PFSK-1 (cell line): ENCODE measurements around the gene CD48.

ENCODE experiments used
- FOXP2 ChIP-seq: optimal IDR thresholded peaks from 2 replicates; pipeline ENCODE3; 2011; ENCODE audit warnings: borderline replicate concordance, control low read depth, inconsistent platforms; ENCODE audit not compliant: insufficient read depth; ENCODE audit errors: extremely low read length, extremely low read depth
- POLR2AphosphoS5 ChIP-seq: IDR thresholded peaks from 2 replicates; pipeline ENCODE4 v1.6.1; 2012; ENCODE audit warnings: low read depth, mild to moderate bottlenecking, control low read depth, low read length, moderate library complexity
- REST ChIP-seq, 2 experiments: IDR thresholded peaks; 2 replicates each; pipeline versions ENCODE4 v1.6.1 to v1.8.0; 2011 to 2012; ENCODE audit warnings: low read depth in 2 of 2, low read length in 2 of 2, control low read depth in 1 of 2, inconsistent platforms in 1 of 2, mild to moderate bottlenecking in 1 of 2, moderate library complexity in 1 of 2; ENCODE audit not compliant: insufficient read depth in 1 of 2
- SIN3A ChIP-seq: IDR thresholded peaks from 2 replicates; pipeline ENCODE4 v1.6.1; 2012; ENCODE audit warnings: mild to moderate bottlenecking, low read length, moderate library complexity, borderline replicate concordance; ENCODE audit not compliant: insufficient read depth
- TAF1 ChIP-seq: IDR thresholded peaks from 2 replicates; pipeline ENCODE4 v1.6.1; 2012; ENCODE audit warnings: low read length, control low read depth, borderline replicate concordance; ENCODE audit not compliant: insufficient read depth

The CD48 gene

GRCh38 chr1:160672789-160673695 is 38.6 kb downstream of the CD48 start:
- TF ChIP-seq FOXP2 (no peak), POLR2AphosphoS5 (no peak), TAF1 (no peak), SIN3A (no peak), REST (IDR thresholded peaks at IDR 0.05; ENCODE audit: insufficient read depth in 1 of 2, low read depth in 2 of 2, low read length in 2 of 2) (no peak)

- no peak for TF ChIP-seq REST (IDR thresholded peaks at IDR 0.05; ENCODE audit: insufficient read depth in 1 of 2, low read depth in 2 of 2, low read length in 2 of 2)
- TF ChIP-seq SIN3A = no peak
- TF ChIP-seq FOXP2 = no peak
- TF ChIP-seq TAF1 = no peak
These were observed 39.8 kb downstream of the CD48 start for GRCh38 chr1:160671603-160672517.

- TF ChIP-seq REST (IDR thresholded peaks at IDR 0.05; ENCODE audit: insufficient read depth in 1 of 2, low read depth in 2 of 2, low read length in 2 of 2) (no peak), POLR2AphosphoS5 (no peak), FOXP2 (no peak), TAF1 (no peak), SIN3A (no peak)
These were observed 40.9 kb downstream of the CD48 start for GRCh38 chr1:160670701-160671100.

- TF ChIP-seq REST (IDR thresholded peaks at IDR 0.05; ENCODE audit: insufficient read depth in 1 of 2, low read depth in 2 of 2, low read length in 2 of 2) (no peak), SIN3A (no peak), TAF1 (no peak), POLR2AphosphoS5 (no peak), FOXP2 (no peak)
These were observed 41.8 kb downstream of the CD48 start for GRCh38 chr1:160669802-160670201.
